OCI-LY3 (cell line): ENCODE measurements around the gene RASSF6.
"Not testable (repeated sequence)": the region's sequence is repeated elsewhere in the genome, so short reads cannot be mapped to it uniquely, and the experiment has no call there.

Experiments
- H2AFZ ChIP-seq: fragments of 200-600, 300-600 bp; shearing (Covaris generic); 2 replicates; pipeline ENCODE4 v1.6.0; 2014; ENCODE audit warnings: antibody characterized with exemption, low read depth, low read length
- H3K27ac ChIP-seq: fragments of 200-600, 300-600 bp; sonication (generic); 2 replicates; pipeline ENCODE4 v1.5.1; 2014; ENCODE audit warnings: mild to moderate bottlenecking, low read length, moderate library complexity, mixed read lengths
- H3K27me3 ChIP-seq: fragments of 200-600, 300-600 bp; sonication (generic); 2 replicates; pipeline ENCODE4 v1.6.1; 2014; ENCODE audit warnings: low read depth, low read length, mixed read lengths
- H3K36me3 ChIP-seq: fragments of 200-600, 300-600 bp; sonication (generic); replicated peaks from 2 replicates; pipeline ENCODE3; 2014; ENCODE audit warnings: low read depth, low read length, mixed read lengths
- H3K4me1 ChIP-seq: fragments of 300-600, 200-600 bp; sonication (generic); 2 replicates; pipeline ENCODE4 v1.6.1; 2014; ENCODE audit warnings: low read length, mixed read lengths
- H3K4me2 ChIP-seq: fragments of 200-600, 300-600 bp; sonication (generic); 2 replicates; pipeline ENCODE4 v1.6.1; 2014; ENCODE audit warnings: low read length, mixed read lengths
- H3K4me3 ChIP-seq: fragments of 300-600, 200-600 bp; sonication (generic); 2 replicates; pipeline ENCODE4 v1.5.1; 2014; ENCODE audit warnings: antibody characterized with exemption, mild to moderate bottlenecking, low read length, moderate library complexity
- H3K79me2 ChIP-seq: fragments of 300-600, 200-600 bp; shearing (Covaris generic); 2 replicates; pipeline ENCODE4 v1.6.1; 2014; ENCODE audit warnings: mild to moderate bottlenecking, low read length, mixed read lengths
- H3K9ac ChIP-seq: fragments of 300-600, 200-600 bp; shearing (Covaris generic); 2 replicates; pipeline ENCODE4 v1.6.0; 2014; ENCODE audit warnings: mild to moderate bottlenecking, low read length, moderate library complexity
- H3K9me3 ChIP-seq: fragments of 200-600, 300-600 bp; shearing (Covaris generic); 2 replicates; pipeline ENCODE4 v1.6.1; 2014; ENCODE audit warnings: low read length, mixed read lengths; ENCODE audit not compliant: insufficient read depth
- H4K20me1 ChIP-seq: fragments of 200-600, 300-600 bp; sonication (generic); 2 replicates; pipeline ENCODE4 v1.6.1; 2016; ENCODE audit warnings: low read length, mixed read lengths; ENCODE audit not compliant: insufficient read depth
- EZH2phosphoT487 ChIP-seq: fragments of 200-600 bp; shearing (Covaris generic); IDR thresholded peaks from 2 replicates; pipeline ENCODE4 v1.6.1; 2018; ENCODE audit warnings: antibody characterized with exemption, mixed run types, low read depth
- TF ChIP-seq, protein P1 (sequence below): fragments of 200-600, 300-600 bp; sonication (generic); IDR thresholded peaks from 2 replicates; pipeline ENCODE4 v1.5.1; 2014; ENCODE audit warnings: antibody characterized with exemption, low read length, low read depth

RASSF6 gene

DNA sequence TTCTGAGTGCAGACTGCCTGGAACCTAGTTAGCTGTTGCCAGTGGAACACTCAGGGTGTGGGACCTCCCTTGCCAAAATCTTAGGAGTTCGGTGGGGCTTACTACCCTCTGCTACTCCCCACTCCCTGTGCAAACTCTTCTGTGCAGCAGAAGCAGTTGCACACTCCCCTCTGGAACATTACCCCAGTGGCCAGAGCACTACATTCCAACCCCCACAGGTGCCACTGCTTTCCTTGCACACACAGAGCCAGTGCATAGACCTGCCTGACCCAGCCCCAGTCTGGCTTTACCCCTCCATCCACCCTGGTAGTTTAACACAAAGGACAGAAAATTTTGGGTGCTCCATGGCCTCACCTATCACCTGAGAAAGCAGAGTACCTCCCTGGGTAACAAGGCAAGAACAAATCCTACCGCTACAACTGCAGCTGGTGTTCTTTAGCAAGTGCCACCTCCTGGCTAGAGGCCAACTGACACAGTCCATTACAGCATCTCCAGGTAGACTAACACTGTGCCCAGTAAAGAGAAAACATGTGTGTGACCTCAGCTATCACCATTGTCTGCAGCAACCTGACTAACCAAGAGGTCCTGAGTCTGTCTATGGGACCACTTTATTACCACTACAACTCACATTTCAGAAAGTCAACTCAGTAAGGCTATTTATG is 11.5 kb upstream of the RASSF6 start:
- peaks cover 8% of the 10 kb centered on the region; the same call in 1 of the 2 replicates for H3K27me3 ChIP-seq
- H3K79me2 ChIP-seq, result no peaks in the 10 kb centered on the region
- H3K9ac ChIP-seq, result no peak overlapping the region
- TF ChIP-seq, protein P1, sequence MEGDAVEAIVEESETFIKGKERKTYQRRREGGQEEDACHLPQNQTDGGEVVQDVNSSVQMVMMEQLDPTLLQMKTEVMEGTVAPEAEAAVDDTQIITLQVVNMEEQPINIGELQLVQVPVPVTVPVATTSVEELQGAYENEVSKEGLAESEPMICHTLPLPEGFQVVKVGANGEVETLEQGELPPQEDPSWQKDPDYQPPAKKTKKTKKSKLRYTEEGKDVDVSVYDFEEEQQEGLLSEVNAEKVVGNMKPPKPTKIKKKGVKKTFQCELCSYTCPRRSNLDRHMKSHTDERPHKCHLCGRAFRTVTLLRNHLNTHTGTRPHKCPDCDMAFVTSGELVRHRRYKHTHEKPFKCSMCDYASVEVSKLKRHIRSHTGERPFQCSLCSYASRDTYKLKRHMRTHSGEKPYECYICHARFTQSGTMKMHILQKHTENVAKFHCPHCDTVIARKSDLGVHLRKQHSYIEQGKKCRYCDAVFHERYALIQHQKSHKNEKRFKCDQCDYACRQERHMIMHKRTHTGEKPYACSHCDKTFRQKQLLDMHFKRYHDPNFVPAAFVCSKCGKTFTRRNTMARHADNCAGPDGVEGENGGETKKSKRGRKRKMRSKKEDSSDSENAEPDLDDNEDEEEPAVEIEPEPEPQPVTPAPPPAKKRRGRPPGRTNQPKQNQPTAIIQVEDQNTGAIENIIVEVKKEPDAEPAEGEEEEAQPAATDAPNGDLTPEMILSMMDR, result no peak
- no peak for TF ChIP-seq EZH2phosphoT487
- H4K20me1 ChIP-seq, result no peaks in the 10 kb centered on the region
- H3K4me3 ChIP-seq, result no peak overlapping the region
- H3K36me3 ChIP-seq, result no peaks in the 10 kb centered on the region
- H3K9me3 ChIP-seq, result no peaks in the 10 kb centered on the region
- H3K27ac ChIP-seq, result no peak overlapping the region
- H3K4me1 ChIP-seq, result no peaks in the 10 kb centered on the region
- no peak overlapping the region for H2AFZ ChIP-seq
- H3K4me2 ChIP-seq, result no peak overlapping the region

DNA sequence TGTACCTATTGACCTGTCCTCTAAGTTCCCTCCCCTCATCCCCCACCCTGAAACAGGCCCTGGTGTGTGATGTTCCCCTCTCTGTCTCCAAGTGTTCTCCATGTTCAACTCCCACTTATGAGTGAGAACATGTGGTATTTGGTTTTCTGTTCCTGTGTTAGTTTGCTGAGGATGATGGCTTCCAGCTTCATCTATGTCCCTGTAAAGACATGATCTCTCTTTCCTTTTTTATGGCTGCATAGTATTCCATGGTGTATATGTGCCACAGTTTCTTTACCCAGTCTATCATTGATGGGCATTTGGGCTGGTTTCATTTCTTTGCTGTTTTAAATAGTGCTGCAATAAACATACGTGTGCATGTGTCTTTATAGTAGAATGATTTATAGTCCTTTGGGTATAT is 8.6 kb upstream of the RASSF6 start:
- H4K20me1 ChIP-seq, H3K9me3 ChIP-seq, H3K4me1 ChIP-seq, H2AFZ ChIP-seq, H3K4me3 ChIP-seq, H3K79me2 ChIP-seq, H3K36me3 ChIP-seq, H3K9ac ChIP-seq, H3K4me2 ChIP-seq, H3K27ac ChIP-seq, H3K27me3 ChIP-seq: not testable (repeated sequence)

DNA sequence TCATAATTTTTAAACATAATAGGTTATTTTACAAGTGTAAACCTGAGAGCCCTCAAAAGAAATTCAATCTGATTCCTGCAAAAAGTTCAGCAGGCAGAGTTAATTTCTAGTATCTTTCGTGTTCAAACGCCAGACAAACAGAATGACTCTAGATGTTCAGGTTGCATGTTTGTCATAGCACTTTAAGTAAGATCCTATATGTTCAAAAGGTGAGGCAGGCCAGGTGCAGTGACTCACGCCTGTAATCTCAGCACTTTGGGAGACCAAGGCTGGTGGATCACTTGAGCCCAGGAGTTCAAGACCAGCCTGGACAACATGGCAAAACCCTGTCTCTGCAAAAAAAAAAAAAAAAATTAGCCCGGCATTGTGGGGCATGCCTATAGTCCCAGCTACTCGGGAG is 1.1 kb upstream of the RASSF6 start:
- H3K9ac ChIP-seq, result no peak overlapping the region
- H2AFZ ChIP-seq, result no peak overlapping the region
- no peaks in the 10 kb centered on the region for H3K9me3 ChIP-seq
- no peak overlapping the region for H3K27ac ChIP-seq
- H3K27me3 ChIP-seq, result peaks cover 38% of the 10 kb centered on the region
- H3K4me2 ChIP-seq, result no peak overlapping the region
- H3K4me3 ChIP-seq, result no peak overlapping the region
- TF ChIP-seq EZH2phosphoT487, result no peak
- TF ChIP-seq, protein P1, result no peak
- H3K36me3 ChIP-seq, result no peaks in the 10 kb centered on the region
- 0 out of 2 replicates have a peak, but pooled peaks cover 5% of the 10 kb centered on the region for H3K4me1 ChIP-seq
- H4K20me1 ChIP-seq, result no peaks in the 10 kb centered on the region
- H3K79me2 ChIP-seq, result no peaks in the 10 kb centered on the region

DNA sequence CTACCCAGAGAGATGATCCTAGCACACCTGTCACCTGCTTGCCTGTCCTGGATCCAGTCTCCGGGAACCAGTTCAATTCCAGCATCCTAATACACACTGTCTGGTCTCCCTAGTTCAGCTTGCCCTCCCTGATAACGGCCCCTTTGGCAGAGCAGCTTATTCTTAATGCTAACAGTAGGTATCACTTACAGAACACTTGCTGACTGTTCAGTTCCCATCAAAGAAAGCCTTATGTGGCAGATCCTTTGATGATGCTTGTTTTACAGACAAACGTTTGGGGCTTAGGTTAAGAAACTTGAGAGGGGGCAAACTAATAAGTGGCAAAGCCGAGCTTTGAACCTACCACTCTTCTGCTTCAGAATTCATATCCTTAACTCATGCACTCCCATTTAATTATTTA is 890 bp downstream of the RASSF6 start:
- H3K4me2 ChIP-seq, result no peak overlapping the region
- H3K4me3 ChIP-seq, result no peak overlapping the region
- H3K9ac ChIP-seq, result no peak overlapping the region
- H3K9me3 ChIP-seq, result no peaks in the 10 kb centered on the region
- H2AFZ ChIP-seq, result no peak overlapping the region
- TF ChIP-seq, protein P1, result no peak
- TF ChIP-seq EZH2phosphoT487, result no peak
- no peaks in the 10 kb centered on the region for H3K79me2 ChIP-seq
- H3K27ac ChIP-seq, result no peak overlapping the region
- H3K36me3 ChIP-seq, result no peaks in the 10 kb centered on the region
- no peaks in the 10 kb centered on the region for H4K20me1 ChIP-seq
- H3K27me3 ChIP-seq, result peaks cover 38% of the 10 kb centered on the region
- H3K4me1 ChIP-seq, result 0 out of 2 replicates have a peak, but pooled peaks cover 5% of the 10 kb centered on the region
